ENCODE data around the gene NFATC3. TPM values are rescaled to one million over a fixed set of nuclear protein-coding genes. Genes with fewer than 3 reads are reported as not detected.
"Not testable (repeated sequence)": the region's sequence is repeated elsewhere in the genome, so short reads cannot be mapped to it uniquely, and the experiment has no call there.

NFATC3 gene
- total and polyA plus RNA-seq, 4 donors: 13.5 to 69.6 (median 35.7) TPM

DNA sequence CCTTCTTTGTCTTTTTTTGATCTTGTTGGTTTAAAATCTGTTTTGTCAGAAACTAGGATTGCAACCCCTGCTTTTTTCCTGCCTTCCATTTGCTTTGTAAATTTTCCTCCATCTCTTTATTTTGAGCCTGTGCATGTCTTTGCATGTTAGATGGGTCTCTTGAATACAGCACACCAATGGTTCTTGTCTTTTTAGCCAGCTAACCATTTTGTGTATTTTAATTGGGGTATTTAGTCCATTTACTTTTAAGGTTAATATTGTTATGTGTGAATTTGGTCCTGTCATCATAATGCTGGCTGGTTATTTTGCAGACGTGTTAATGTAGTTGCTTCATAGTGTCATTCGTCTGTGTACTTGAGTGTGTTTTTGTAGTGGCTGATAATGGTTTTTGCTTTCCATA is 26.2 kb downstream of the NFATC3 start:
- Histone ChIP-seq H3K4me3 (no peak overlapping the region), H3K9me3 (ENCODE audit: control insufficient read depth in 4 of 4, insufficient read depth in 3 of 4, low read length in 3 of 4) (peaks cover 0 to 8% (median 1%) of the 10 kb centered on the region in 4 donors), H3K9ac (ENCODE audit: insufficient read depth in 1 of 2, low read length in 2 of 2) (no peak overlapping the region), H3K4me1 (ENCODE audit: control insufficient read depth in 5 of 5, insufficient read depth in 5 of 5, low read length in 5 of 5) (peaks cover 0 to 8% (median 0%) of the 10 kb centered on the region in 5 donors), H3K27me3 (ENCODE audit: control insufficient read depth in 3 of 3, insufficient read depth in 3 of 3, low read length in 2 of 3) (no peaks in the 10 kb centered on the region), H3K36me3 (ENCODE audit: control insufficient read depth in 4 of 4, insufficient read depth in 4 of 4, low read length in 4 of 4) (peaks cover 0 to 2% (median 0%) of the 10 kb centered on the region in 4 donors), H3K27ac (ENCODE audit: low read depth in 1 of 2, low read length in 1 of 2) (no peak overlapping the region)
- TF ChIP-seq, protein P1, sequence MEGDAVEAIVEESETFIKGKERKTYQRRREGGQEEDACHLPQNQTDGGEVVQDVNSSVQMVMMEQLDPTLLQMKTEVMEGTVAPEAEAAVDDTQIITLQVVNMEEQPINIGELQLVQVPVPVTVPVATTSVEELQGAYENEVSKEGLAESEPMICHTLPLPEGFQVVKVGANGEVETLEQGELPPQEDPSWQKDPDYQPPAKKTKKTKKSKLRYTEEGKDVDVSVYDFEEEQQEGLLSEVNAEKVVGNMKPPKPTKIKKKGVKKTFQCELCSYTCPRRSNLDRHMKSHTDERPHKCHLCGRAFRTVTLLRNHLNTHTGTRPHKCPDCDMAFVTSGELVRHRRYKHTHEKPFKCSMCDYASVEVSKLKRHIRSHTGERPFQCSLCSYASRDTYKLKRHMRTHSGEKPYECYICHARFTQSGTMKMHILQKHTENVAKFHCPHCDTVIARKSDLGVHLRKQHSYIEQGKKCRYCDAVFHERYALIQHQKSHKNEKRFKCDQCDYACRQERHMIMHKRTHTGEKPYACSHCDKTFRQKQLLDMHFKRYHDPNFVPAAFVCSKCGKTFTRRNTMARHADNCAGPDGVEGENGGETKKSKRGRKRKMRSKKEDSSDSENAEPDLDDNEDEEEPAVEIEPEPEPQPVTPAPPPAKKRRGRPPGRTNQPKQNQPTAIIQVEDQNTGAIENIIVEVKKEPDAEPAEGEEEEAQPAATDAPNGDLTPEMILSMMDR (IDR thresholded peaks at IDR 0.05; ENCODE audit: control extremely low read depth, extremely low read depth): no peak
- 75 to 88% methylated on average over 2 of the region's 2 CpGs for WGBS, 2 donors
- DNase-seq (no peak), ATAC-seq (ENCODE audit: insufficient read depth, low FRiP score) (no peak)

DNA sequence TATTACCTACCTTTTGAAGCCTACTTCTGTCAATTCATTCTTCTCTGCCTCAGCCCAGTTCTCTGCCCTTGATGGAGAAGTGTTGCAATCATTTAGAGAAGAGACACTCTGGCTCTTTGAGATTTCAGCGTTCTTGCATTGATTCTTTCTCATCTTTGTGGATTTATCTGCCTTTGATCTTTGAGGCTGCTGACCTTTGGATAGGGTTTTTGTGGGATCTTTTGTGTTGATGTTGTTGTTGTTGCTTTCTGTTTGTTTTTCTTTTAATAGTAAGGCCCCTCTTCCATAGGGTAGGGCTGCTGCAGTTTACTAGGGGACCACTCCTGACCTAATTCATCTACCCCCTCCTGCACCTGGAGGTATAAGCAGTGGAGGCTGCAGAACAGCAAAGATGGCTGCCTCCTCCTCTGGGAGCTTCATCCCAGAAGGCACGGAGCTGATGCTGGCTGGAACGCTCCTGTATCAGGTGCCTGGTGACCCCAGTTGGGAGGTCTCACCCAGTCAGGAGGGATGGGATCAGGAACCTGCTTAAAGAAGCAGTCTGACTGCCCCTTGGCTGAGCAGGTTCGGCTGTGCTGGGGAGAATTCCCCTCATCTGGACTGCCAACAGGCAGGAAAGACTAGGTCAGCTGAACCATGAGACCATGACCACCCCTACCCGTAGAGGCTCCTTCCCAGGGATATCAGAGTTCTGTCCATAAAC is 28.0 kb downstream of the NFATC3 start:
- H3K36me3 ChIP-seq (ENCODE audit: control insufficient read depth in 4 of 4, insufficient read depth in 4 of 4, low read length in 4 of 4): peaks cover 0 to 2% (median 0%) of the 10 kb centered on the region in 4 donors
- DNase-seq (no peak), ATAC-seq (ENCODE audit: insufficient read depth, low FRiP score) (no peak)
- H3K27ac ChIP-seq (ENCODE audit: low read depth in 1 of 2, low read length in 1 of 2): no peak overlapping the region
- H3K27me3 ChIP-seq (ENCODE audit: control insufficient read depth in 3 of 3, insufficient read depth in 3 of 3, low read length in 2 of 3): no peaks in the 10 kb centered on the region
- peaks cover 0 to 8% (median 1%) of the 10 kb centered on the region in 4 donors for H3K9me3 ChIP-seq (ENCODE audit: control insufficient read depth in 4 of 4, insufficient read depth in 3 of 4, low read length in 3 of 4)
- no peak overlapping the region for H3K4me3 ChIP-seq
- TF ChIP-seq, protein P1 (IDR thresholded peaks at IDR 0.05; ENCODE audit: control extremely low read depth, extremely low read depth): no peak
- no peak overlapping the region for H3K9ac ChIP-seq (ENCODE audit: insufficient read depth in 1 of 2, low read length in 2 of 2)
- WGBS, 2 donors: 80 to 81% methylated on average over 5 of the region's 5 CpGs
- peaks cover 0 to 6% (median 0%) of the 10 kb centered on the region in 5 donors for H3K4me1 ChIP-seq (ENCODE audit: control insufficient read depth in 5 of 5, insufficient read depth in 5 of 5, low read length in 5 of 5)

DNA sequence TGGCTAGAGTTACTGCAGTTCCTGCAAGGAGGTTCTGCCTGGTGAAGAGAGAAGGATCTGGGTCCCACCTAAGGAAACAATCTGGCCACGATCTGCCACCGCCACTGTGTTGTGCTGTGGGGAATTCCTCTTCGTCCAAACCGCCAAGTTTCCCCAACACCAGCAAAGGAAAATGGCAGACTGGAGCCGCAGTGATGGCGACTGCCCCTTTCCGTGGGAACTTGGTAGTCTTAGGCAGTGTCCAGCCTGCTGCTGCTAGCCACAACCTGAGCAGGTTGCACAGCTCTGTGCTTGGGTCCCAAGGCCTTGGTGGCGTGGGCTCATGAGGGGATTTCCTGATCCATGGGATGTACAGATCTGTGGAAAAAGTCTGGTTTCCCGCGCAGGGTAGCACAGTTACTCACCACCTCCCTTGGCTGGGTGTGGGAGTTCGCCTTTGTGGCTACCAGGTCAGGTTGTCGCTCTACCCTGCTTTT is 28.6 kb downstream of the NFATC3 start:
- Histone ChIP-seq H3K9ac (ENCODE audit: insufficient read depth in 1 of 2, low read length in 2 of 2) (no peak overlapping the region), H3K27me3 (ENCODE audit: control insufficient read depth in 3 of 3, insufficient read depth in 3 of 3, low read length in 2 of 3) (no peaks in the 10 kb centered on the region), H3K4me3 (no peak overlapping the region), H3K27ac (ENCODE audit: low read depth in 1 of 2, low read length in 1 of 2) (no peak overlapping the region), H3K9me3 (ENCODE audit: control insufficient read depth in 4 of 4, insufficient read depth in 3 of 4, low read length in 3 of 4) (peaks cover 0 to 6% (median 1%) of the 10 kb centered on the region in 4 donors), H3K4me1 (ENCODE audit: control insufficient read depth in 5 of 5, insufficient read depth in 5 of 5, low read length in 5 of 5) (peaks cover 0 to 6% (median 0%) of the 10 kb centered on the region in 5 donors), H3K36me3 (ENCODE audit: control insufficient read depth in 4 of 4, insufficient read depth in 4 of 4, low read length in 4 of 4) (peaks cover 0 to 2% (median 0%) of the 10 kb centered on the region in 4 donors)
- TF ChIP-seq, protein P1 (IDR thresholded peaks at IDR 0.05; ENCODE audit: control extremely low read depth, extremely low read depth): no peak
- ATAC-seq (ENCODE audit: insufficient read depth, low FRiP score) (no peak), DNase-seq (no peak)
- 96% methylated on average over 12 of the region's 12 CpGs for WGBS, 2 donors

DNA sequence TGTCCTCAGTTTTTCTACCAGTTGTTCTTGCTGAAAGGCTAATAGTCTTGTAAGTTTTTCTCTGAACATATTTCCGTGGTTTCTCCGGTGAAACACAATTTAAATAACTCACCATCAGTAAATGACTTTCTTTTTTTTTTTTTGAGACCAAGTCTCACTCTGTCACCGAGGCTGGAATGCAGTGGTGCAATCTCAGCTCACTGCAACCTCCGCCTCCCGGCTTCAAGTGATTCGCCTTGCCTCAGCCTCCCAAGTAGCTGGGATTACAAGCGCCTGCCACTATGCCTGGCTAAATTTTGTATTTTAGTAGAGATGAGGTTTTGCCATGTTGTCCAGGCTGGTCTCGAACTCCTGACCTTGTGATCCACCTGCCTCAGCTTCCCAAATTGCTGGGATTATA is 29.8 kb downstream of the NFATC3 start:
- not testable (repeated sequence) for H3K27ac ChIP-seq (ENCODE audit: low read depth in 1 of 2, low read length in 1 of 2); H3K4me1 ChIP-seq (ENCODE audit: control insufficient read depth in 5 of 5, insufficient read depth in 5 of 5, low read length in 5 of 5); H3K9ac ChIP-seq (ENCODE audit: insufficient read depth in 1 of 2, low read length in 2 of 2); ATAC-seq (ENCODE audit: insufficient read depth, low FRiP score); H3K36me3 ChIP-seq (ENCODE audit: control insufficient read depth in 4 of 4, insufficient read depth in 4 of 4, low read length in 4 of 4); H3K9me3 ChIP-seq (ENCODE audit: control insufficient read depth in 4 of 4, insufficient read depth in 3 of 4, low read length in 3 of 4); DNase-seq; H3K27me3 ChIP-seq (ENCODE audit: control insufficient read depth in 3 of 3, insufficient read depth in 3 of 3, low read length in 2 of 3); H3K4me3 ChIP-seq
- 63 to 75% methylated on average over 8 of the region's 8 CpGs for WGBS, 2 donors
